GM21528 (cell line): ENCODE results near the gene SAP25.
"Not testable (repeated sequence)": the region's sequence is repeated elsewhere in the genome, so short reads cannot be mapped to it uniquely, and the experiment has no call there.

Source experiments
- ATAC-seq: cut with Tn5 transposase; IDR thresholded peaks from one replicate; pipeline ENCODE4 v1.9.1; 2021; ENCODE audit warnings: mild to moderate bottlenecking, moderate library complexity; ENCODE audit not compliant: unreplicated experiment, low FRiP score

The SAP25 gene

DNA sequence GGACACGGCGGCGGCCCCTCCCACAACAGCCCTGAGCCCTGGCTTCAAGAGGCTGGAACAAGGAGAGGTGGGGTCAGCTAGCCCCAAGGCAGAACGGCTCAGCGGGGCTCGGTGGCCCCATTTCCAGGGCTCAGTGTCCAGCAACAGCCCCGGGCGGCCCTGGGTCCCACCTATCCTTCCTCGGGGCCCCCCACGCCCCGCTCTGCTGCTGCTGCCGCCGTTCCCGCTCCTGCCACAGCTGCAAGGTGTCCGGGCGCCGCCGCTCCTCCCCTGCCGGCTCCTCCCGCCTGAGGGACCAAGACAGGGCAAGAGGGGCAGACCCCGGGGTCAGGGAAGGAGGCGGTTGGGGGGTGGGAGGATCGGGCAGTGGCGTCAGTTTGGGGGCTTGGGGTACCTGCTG lies 3.4 kb upstream of the SAP25 start:
- ATAC-seq: no peak

GRCh38 chr7:100576384-100576993 lies 2.8 kb upstream of the SAP25 start:
- no peak for ATAC-seq

DNA sequence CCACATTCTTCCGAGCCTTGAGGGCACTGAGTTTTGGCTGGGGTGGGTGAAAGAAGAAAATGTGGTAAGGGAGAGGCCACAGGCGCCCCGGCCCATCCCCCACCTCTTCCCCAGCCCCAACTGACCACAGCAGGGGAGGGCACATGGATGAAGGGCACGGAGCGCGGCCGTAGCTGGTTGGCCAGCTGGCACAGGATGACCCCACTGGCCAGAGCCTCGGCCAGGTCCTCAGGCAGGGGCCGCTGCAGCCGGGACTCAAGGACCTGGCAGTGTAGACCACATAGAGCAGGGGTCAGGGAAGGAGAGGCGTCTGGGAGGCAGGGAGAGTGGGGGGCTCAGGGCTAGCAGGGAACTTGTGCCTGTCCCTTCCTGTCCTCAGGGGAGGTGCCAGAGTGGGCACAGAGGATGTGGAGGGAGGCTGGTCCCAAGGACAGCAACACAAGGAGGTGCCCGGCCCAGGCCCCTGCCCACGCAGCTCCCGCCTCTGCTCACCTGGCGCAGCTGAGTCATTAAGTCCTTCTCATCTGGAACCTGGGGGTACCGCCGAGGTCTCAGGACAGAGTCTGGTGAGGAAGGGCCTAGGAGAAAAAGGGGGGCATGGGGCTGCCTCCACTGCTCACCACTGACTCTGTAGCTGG lies 2.2 kb upstream of the SAP25 start:
- ATAC-seq: no peak

- no peak for ATAC-seq
Measured at GRCh38 chr7:100575206-100575631, 1.5 kb upstream of the SAP25 start.

GRCh38 chr7:100574362-100575205 lies 884 bp upstream of the SAP25 start:
- no peak for ATAC-seq

GRCh38 chr7:100572949-100573675 lies 588 bp downstream of the SAP25 start:
- no peak for ATAC-seq

DNA sequence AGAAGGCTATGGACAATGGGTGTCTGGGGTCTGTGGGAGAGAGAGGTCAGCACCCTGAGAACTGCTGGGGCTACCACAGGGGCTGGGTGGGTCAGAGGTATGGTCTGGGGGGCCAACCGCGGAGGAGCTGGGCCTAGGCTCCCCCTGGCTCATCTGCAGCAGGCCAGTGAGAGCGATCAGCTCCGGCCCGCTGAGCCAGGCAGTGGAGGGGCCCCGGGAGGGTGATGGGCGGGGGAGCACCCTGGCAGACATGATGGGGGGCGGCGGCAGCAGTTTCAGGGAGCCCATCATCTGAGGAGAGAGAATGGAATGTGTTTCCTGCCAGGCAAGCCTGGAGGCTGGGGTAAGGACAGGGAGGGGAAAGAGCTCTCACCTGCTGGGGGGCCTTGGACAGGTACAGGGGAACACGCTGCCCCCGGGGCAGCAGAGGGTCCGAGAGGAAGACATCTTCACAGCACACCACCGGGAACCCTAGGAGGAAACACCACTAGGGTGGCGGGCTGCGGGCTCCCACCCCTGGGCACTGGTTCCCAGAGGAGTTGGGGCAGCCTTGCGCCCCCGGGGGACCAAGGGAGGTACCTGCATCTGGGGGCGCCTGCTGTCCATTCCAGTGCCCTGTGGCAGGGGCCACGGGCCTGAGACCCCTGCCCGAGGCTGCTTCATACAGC lies 1.3 kb downstream of the SAP25 start:
- ATAC-seq: no peak

DNA sequence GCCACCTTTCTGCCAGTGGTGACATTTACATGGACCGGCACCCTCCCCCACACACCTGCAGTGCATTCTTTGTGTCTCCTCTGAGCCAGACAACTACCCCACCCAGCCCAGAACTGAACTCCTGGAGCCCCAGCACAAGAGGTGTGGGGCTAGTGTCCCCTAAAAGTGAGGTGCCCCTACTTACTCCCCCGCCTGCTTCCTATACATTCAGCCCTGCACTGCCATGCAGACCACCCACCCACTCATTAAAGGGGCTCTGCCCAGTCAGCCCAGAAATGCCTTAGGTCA lies 1.9 kb downstream of the SAP25 start:
- no peak for ATAC-seq

DNA sequence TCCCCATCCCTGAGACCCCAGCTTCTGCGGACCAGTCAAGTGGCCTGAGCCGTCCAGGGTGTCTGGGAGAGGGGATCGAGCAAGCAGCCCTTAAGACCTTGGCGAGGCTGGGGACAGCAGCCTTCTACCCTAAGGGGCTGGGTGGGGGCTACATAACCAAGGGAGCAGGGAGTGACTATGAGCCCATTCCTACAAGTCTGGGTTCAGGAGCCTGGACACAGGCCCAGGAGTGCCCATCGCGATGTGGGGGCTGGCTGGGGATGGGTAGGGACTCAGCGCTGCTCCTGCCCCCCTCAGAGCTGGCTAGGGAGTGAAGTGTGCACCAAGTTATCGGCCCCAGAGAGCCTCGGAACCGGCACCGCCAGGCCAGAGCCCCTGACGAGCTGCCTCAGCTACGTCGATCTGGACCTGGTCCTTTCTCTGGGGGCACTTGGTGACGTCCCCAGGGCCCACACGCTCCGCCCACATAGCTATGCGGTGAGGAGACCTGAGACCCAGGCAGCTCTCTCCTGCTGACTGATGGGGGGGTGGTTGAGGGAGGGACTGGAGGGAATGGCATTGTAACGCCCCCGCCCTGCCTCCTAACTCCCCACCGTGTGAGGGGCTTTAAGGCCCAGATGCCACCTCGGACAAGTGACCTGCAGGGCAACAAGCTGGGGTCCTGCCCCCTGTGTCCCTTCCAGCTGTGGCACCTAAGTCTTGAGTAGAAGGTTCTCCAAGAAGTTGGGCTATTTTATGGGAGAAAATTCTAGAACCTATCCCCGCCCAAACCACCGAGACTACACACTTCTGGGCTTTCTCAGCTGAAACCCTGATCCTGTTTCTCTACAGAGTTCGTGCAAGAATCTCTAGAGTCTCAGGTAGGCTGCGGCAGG lies 2.5 kb downstream of the SAP25 start:
- ATAC-seq: no peak

GRCh38 chr7:100568896-100569844 lies 4.5 kb downstream of the SAP25 start:
- no peak for ATAC-seq

- ATAC-seq: no peak
Measured at GRCh38 chr7:100568176-100568895, 5.4 kb downstream of the SAP25 start.

DNA sequence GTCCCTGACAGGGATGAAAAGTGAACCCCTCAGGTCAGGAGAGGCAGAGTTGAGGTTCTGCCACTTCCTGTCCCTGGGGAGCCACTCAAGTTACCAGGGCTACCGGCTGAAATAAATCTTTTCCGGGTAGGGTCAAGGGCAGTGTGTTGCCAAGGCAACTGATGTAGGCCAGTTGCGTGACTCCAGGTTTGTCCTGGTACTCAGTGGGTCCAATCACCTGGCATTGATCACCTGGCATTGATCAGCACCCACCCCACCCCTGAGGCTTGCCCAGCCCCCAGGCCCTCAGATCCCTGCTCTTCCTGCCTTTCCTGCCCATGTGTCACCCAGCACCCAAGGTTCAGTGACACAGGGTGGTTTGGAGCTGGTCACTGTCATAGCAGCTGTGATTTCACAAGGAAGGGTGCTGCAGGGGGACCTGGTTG lies 5.9 kb downstream of the SAP25 start:
- ATAC-seq: no peak

- no peak for ATAC-seq
Measured at GRCh38 chr7:100567031-100567730, 6.5 kb downstream of the SAP25 start.

DNA sequence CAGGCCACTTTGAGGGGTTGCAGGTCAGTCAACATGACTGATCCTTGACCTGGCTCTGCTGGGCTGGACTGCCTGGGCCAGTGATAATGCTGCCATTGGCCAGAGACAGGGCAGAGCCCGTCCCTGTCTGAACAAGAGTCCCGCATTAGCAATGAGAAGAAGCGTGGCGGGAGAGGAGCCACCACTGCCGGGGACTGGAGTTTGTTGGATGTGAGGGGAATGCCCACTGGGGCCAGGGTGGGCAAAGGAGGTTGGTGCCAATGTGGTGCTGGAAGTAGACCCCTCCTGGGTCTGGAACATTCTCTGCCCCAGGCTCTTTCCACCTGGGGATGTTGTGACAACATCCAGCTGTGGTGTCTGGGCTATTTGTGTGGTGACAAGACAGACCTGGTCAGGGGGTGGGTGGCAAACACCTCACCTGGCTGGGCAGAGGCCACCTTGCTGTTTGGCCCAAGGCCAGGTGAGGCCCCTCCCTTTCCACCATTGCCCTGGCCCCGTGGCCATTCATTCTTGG lies 7.6 kb downstream of the SAP25 start:
- no peak for ATAC-seq

DNA sequence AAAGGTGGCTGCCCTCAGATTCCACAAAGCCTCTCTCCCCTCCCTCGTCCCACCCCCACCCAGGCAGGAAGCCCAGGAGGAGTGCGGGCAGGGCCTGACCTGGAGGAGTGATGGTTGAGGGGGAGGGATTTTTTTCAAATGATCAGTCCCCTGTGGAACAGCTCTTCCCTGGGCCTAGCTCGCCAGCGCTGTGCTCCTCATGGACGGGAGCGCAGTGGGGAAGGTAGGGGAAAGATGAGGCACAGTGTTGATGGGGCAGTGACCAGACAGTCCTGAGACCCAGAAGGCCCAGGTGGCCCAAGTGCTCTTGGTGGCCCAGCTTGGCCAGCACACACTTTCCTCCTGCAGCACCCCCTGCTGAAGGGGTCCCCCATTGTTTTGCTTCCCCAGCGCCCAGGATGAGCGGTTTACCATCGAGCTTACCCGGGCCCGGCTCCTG lies 8.5 kb downstream of the SAP25 start:
- no peak for ATAC-seq

DNA sequence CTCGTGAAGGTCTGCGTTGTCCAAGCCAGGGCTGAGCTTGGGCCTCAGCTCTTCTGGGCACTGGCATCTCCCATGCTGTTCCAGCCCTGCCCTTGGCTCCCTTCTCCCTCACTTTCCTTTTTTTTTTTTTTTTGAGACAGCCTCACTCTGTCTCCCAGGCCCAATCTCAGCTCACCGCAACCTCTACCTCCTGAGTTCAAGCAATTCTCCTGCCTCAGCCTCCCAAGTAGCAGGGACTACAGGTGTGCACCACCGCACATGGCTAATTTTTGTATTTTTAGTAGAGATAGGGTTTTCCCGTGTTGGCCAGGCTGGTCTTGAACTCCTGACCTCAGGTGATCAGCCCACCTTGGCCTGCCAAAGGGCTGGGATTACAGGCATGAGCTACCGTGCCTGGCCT lies 9.3 kb downstream of the SAP25 start:
- not testable (repeated sequence) for ATAC-seq

GRCh38 chr7:100563809-100564400 lies 9.8 kb downstream of the SAP25 start:
- no peak for ATAC-seq
